ENCODE data around the gene KDM5A.

Gene KDM5A

DNA sequence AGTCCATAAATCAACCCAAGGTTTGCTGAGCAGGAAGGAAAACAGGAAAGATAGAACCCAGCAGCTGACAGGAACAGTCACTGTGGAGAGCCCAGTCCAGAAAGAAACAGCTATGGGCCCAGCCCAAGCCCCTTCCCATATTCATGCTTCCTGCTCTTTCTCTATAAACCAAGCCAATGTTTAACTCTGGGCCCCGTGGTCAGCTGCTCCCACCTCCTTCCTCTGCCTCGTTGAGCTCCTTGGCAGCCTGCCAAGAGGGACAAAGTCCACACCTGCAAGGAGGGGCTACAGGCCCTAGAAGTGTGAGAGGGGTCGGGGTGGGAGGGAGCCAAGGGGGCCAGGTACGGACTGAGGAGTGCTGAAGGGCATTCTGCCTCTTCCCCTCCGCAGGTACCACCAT lies 136.5 kb downstream of the KDM5A start:
- TF ChIP-seq, protein P1, sequence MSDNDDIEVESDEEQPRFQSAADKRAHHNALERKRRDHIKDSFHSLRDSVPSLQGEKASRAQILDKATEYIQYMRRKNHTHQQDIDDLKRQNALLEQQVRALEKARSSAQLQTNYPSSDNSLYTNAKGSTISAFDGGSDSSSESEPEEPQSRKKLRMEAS (IDR thresholded peaks at IDR 0.05; ENCODE audit: low read depth, low read length), result no peak
- TF ChIP-seq POLR2A (IDR thresholded peaks at IDR 0.05; ENCODE audit: extremely low read depth, insufficient read length) (no peak), MYC (IDR thresholded peaks at IDR 0.05; ENCODE audit: low read depth, low read length) (no peak)
- TF ChIP-seq, protein P2, sequence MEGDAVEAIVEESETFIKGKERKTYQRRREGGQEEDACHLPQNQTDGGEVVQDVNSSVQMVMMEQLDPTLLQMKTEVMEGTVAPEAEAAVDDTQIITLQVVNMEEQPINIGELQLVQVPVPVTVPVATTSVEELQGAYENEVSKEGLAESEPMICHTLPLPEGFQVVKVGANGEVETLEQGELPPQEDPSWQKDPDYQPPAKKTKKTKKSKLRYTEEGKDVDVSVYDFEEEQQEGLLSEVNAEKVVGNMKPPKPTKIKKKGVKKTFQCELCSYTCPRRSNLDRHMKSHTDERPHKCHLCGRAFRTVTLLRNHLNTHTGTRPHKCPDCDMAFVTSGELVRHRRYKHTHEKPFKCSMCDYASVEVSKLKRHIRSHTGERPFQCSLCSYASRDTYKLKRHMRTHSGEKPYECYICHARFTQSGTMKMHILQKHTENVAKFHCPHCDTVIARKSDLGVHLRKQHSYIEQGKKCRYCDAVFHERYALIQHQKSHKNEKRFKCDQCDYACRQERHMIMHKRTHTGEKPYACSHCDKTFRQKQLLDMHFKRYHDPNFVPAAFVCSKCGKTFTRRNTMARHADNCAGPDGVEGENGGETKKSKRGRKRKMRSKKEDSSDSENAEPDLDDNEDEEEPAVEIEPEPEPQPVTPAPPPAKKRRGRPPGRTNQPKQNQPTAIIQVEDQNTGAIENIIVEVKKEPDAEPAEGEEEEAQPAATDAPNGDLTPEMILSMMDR (IDR thresholded peaks at IDR 0.05; ENCODE audit: low read depth, low read length), result no peak
- DNase-seq (ENCODE audit: low read depth), result no peak
- no peak overlapping the region for H3K4me3 ChIP-seq (ENCODE audit: low read depth, low read length)

DNA sequence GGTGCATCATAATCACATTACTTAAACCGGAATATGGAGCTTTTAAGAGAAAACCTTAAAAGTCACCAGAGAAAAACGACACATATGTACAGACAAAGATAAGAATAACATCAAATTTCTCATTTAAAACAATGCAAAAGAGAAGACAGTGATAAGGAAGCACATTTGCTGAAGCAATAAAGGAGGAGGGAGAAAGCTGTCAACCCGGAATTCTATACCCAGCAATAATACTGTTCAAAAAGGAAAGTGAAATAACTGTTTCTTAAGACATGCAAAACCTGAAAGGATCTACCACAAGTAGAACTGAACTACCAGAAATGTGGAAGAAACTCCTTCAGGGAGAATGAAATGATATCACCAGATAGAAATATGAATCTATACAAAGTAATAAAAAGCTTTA lies 141.8 kb downstream of the KDM5A start:
- no peak for TF ChIP-seq MYC (IDR thresholded peaks at IDR 0.05; ENCODE audit: low read depth, low read length)
- TF ChIP-seq POLR2A (IDR thresholded peaks at IDR 0.05; ENCODE audit: extremely low read depth, insufficient read length), result no peak
- TF ChIP-seq, protein P2 (IDR thresholded peaks at IDR 0.05; ENCODE audit: low read depth, low read length), result no peak
- TF ChIP-seq, protein P1 (IDR thresholded peaks at IDR 0.05; ENCODE audit: low read depth, low read length), result no peak
- no peak for DNase-seq (ENCODE audit: low read depth)
- H3K4me3 ChIP-seq (ENCODE audit: low read depth, low read length), result no peak overlapping the region

DNA sequence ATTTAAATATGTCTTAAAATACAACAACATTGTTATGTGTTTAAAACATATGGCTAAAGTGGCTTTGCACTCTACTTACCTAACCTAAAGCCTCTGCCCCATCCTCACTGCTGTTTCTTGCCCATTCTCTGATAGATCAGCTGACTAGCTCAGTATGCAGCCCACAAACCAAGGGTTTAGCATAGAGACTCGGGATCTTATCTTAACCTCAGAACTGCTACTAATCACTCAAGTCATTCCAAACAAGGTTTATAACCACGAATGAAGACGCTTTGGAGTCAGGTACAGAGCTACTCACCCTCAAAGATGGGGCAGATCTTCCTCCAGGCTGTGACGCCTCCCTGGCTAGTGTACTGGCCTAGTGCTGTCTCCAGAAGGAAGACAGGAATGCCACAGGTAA lies 145.7 kb downstream of the KDM5A start:
- no peak for DNase-seq (ENCODE audit: low read depth)
- TF ChIP-seq, protein P2 (IDR thresholded peaks at IDR 0.05; ENCODE audit: low read depth, low read length), result no peak
- TF ChIP-seq, protein P1 (IDR thresholded peaks at IDR 0.05; ENCODE audit: low read depth, low read length), result no peak
- TF ChIP-seq MYC (IDR thresholded peaks at IDR 0.05; ENCODE audit: low read depth, low read length) (no peak), POLR2A (IDR thresholded peaks at IDR 0.05; ENCODE audit: extremely low read depth, insufficient read length) (no peak)
- H3K4me3 ChIP-seq (ENCODE audit: low read depth, low read length), result no peak overlapping the region

DNA sequence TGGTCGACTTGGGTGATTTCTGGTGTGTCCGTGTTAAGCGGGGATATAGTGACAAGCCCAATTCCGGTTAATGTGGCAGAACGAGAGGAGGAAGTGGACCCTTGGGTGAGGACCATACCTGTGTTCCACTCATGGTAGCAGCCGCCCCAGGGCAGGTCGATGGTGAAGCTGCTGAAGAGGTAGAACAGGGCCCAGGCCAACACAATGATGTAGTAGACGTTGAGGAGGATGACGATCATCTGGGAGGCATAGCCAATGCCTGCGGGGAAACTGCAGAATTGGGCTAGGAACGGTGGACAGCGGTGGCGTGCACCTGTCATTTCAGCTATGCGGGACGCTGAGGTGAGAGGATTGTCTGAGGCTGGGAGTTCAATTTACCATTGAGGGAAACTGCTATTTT lies 146.6 kb downstream of the KDM5A start:
- DNase-seq (ENCODE audit: low read depth), result no peak
- TF ChIP-seq, protein P1 (IDR thresholded peaks at IDR 0.05; ENCODE audit: low read depth, low read length), result no peak
- TF ChIP-seq POLR2A (IDR thresholded peaks at IDR 0.05; ENCODE audit: extremely low read depth, insufficient read length) (no peak), MYC (IDR thresholded peaks at IDR 0.05; ENCODE audit: low read depth, low read length) (no peak)
- TF ChIP-seq, protein P2 (IDR thresholded peaks at IDR 0.05; ENCODE audit: low read depth, low read length), result no peak
- no peak overlapping the region for H3K4me3 ChIP-seq (ENCODE audit: low read depth, low read length)

DNA sequence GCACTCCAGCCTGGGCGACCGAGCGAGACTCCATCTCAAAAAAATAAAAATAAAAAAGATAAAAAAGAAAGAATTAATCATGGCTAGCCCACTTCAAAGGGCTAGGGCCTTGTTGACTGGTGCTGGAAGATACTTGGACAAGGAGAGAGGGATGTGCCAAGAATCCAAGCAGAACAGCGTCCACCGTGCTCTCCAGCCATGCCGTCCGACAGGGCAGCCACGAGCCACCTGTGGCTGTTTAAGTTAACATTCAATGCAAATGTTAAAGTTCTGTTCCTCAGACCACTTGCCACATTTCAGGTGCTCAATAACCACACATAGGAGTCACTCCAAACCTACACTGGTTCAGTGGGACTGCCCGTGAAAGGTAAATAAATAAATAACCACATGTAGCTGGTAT lies 147.9 kb downstream of the KDM5A start:
- TF ChIP-seq, protein P2 (IDR thresholded peaks at IDR 0.05; ENCODE audit: low read depth, low read length), result no peak
- TF ChIP-seq, protein P1 (IDR thresholded peaks at IDR 0.05; ENCODE audit: low read depth, low read length), result no peak
- TF ChIP-seq MYC (IDR thresholded peaks at IDR 0.05; ENCODE audit: low read depth, low read length) (no peak), POLR2A (IDR thresholded peaks at IDR 0.05; ENCODE audit: extremely low read depth, insufficient read length) (no peak)
- no peak overlapping the region for H3K4me3 ChIP-seq (ENCODE audit: low read depth, low read length)
- DNase-seq (ENCODE audit: low read depth), result no peak

DNA sequence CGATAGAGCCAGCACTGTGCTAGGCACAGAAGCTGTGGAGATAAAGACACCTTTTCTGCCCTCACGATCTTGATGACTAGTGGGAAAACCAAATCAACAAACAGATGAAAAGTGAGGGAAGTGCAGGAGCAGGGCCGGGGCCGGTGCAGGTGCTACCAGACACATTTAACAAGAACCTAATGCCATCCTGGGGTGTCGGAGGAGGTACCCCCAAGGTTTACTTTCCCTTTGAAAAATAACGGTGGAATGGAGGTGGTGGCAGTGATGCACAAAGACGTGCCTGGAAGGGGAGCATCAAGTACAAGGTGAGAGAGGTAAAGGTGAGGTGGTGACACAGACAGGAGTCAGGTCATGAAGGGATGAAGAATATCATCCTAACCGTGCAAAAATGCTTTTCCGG lies 148.6 kb downstream of the KDM5A start:
- TF ChIP-seq, protein P2 (IDR thresholded peaks at IDR 0.05; ENCODE audit: low read depth, low read length), result no peak
- TF ChIP-seq, protein P1 (IDR thresholded peaks at IDR 0.05; ENCODE audit: low read depth, low read length), result no peak
- TF ChIP-seq MYC (IDR thresholded peaks at IDR 0.05; ENCODE audit: low read depth, low read length), result no peak
- TF ChIP-seq POLR2A (IDR thresholded peaks at IDR 0.05; ENCODE audit: extremely low read depth, insufficient read length), result no peak
- H3K4me3 ChIP-seq (ENCODE audit: low read depth, low read length), result no peak overlapping the region
- no peak for DNase-seq (ENCODE audit: low read depth)
